Lung (tissue), 12 donors: ENCODE measurements around the gene LRRIQ1. TPM values are rescaled to one million over a fixed set of nuclear protein-coding genes. Genes with fewer than 3 reads are reported as not detected.

Experiments used
- ATAC-seq: fragments of 200-7000 bp; cut with Tn5 transposase; one replicate; pipeline ENCODE4 v1.9.1; 2020; ENCODE audit warnings: moderate number of reproducible peaks; ENCODE audit not compliant: insufficient read depth, low FRiP score
- DNase-seq, 3 donors: peaks; one replicate each; pipeline ENCODE4 v3.0.0-alpha.2; 2013 to 2017
- H3K27ac ChIP-seq, 2 donors: one replicate each; pipeline ENCODE4 v1.5.1; 2013; ENCODE audit warnings: mild to moderate bottlenecking in 2 of 2, moderate library complexity in 2 of 2, control low read depth in 1 of 2, inconsistent platforms in 1 of 2, low read depth in 1 of 2, low read length in 1 of 2
- H3K27me3 ChIP-seq, 3 donors: one replicate each; pipeline ENCODE4 v1.5.1; 2013; ENCODE audit warnings: low read length in 2 of 3; ENCODE audit not compliant: control insufficient read depth in 3 of 3, insufficient read depth in 3 of 3
- H3K36me3 ChIP-seq, 4 donors: one replicate each; pipeline ENCODE4 v1.5.1; 2013; ENCODE audit warnings: low read length in 4 of 4, mild to moderate bottlenecking in 1 of 4, moderate library complexity in 1 of 4; ENCODE audit not compliant: control insufficient read depth in 4 of 4, insufficient read depth in 4 of 4
- H3K4me1 ChIP-seq, 5 donors: one replicate each; pipeline ENCODE4 v1.5.1; 2013; ENCODE audit warnings: low read length in 5 of 5, mild to moderate bottlenecking in 2 of 5, moderate library complexity in 1 of 5; ENCODE audit not compliant: control insufficient read depth in 5 of 5, insufficient read depth in 5 of 5
- H3K4me3 ChIP-seq: one replicate; pipeline ENCODE4 v1.5.1; 2013; ENCODE audit warnings: mild to moderate bottlenecking, control low read depth, moderate library complexity
- H3K9ac ChIP-seq, 2 donors: one replicate each; pipeline ENCODE4 v1.5.1; 2013; ENCODE audit warnings: low read length in 2 of 2, control low read depth in 1 of 2; ENCODE audit not compliant: insufficient read depth in 1 of 2
- H3K9me3 ChIP-seq, 4 donors: one replicate each; pipeline ENCODE4 v1.5.1; 2013; ENCODE audit warnings: low read length in 3 of 4, mild to moderate bottlenecking in 1 of 4, moderate library complexity in 1 of 4; ENCODE audit not compliant: control insufficient read depth in 4 of 4, insufficient read depth in 3 of 4
- WGBS, 2 donors: extraction: QIAGEN DNeasy Blood & Tissue Kit; methylation state at CpG; one replicate each; pipeline ENCODE4 v1.1.7; 2013; 5-methylcytosine and 5-hydroxymethylcytosine counted together
- polyA plus RNA-seq, 2 donors: library from polyadenylated mRNA; stranded (reverse); fragments of 200-250 nt; gene quantifications; one replicate each; pipeline ENCODE4 v1.2.1, GENCODE V29; 2013
- total RNA-seq, 2 donors: library from RNA; depleted of rRNA in 1 of 2; stranded (reverse); fragments of >200 nt in 1 of 2; gene quantifications; one replicate each; pipeline ENCODE4 v1.2.1, GENCODE V29; 2014 to 2021
- TF ChIP-seq, protein P1 (sequence below): IDR thresholded peaks from 2 replicates; pipeline ENCODE4 v1.5.1; 2012; ENCODE audit warnings: mild to moderate bottlenecking; ENCODE audit errors: control extremely low read depth, extremely low read depth
- donor health status: control.
- donor health status: control.
- donor health status: Bipolar disorder and iron deficiency.
- donor health status: healthy.
- donor health status: DM: yes; HTN: yes; CAD: no.

The LRRIQ1 gene
- total and polyA plus RNA-seq, 4 donors: 3.4 to 33.2 (median 12.0) TPM

DNA sequence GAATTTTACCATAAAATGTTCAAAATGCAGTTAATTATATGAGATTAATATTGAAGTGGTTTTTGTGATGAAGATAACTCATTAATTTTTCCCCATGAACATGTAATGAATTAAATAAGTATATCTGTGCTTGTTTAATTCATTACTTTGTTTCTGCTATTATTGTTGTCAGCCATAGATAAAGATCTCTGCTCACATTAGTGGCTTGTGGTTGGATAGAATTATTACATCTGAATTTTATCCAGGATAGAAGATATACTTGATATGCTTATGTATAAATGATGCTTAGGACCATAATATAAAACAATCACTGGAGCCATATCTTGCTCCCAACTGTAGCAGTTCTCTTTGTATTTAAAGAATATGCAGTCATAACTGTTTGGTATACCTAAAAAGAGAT, 18.5 kb upstream of the LRRIQ1 start:
- no peak overlapping the region for H3K4me3 ChIP-seq
- H3K36me3 ChIP-seq: no peaks in the 10 kb centered on the region
- TF ChIP-seq, protein P1, sequence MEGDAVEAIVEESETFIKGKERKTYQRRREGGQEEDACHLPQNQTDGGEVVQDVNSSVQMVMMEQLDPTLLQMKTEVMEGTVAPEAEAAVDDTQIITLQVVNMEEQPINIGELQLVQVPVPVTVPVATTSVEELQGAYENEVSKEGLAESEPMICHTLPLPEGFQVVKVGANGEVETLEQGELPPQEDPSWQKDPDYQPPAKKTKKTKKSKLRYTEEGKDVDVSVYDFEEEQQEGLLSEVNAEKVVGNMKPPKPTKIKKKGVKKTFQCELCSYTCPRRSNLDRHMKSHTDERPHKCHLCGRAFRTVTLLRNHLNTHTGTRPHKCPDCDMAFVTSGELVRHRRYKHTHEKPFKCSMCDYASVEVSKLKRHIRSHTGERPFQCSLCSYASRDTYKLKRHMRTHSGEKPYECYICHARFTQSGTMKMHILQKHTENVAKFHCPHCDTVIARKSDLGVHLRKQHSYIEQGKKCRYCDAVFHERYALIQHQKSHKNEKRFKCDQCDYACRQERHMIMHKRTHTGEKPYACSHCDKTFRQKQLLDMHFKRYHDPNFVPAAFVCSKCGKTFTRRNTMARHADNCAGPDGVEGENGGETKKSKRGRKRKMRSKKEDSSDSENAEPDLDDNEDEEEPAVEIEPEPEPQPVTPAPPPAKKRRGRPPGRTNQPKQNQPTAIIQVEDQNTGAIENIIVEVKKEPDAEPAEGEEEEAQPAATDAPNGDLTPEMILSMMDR: no peak
- no peaks in the 10 kb centered on the region for H3K4me1 ChIP-seq
- no peak overlapping the region for H3K27ac ChIP-seq
- ATAC-seq (no peak), DNase-seq (no peak)
- no peaks in the 10 kb centered on the region for H3K27me3 ChIP-seq
- no peak overlapping the region for H3K9ac ChIP-seq
- H3K9me3 ChIP-seq: no peaks in the 10 kb centered on the region

DNA sequence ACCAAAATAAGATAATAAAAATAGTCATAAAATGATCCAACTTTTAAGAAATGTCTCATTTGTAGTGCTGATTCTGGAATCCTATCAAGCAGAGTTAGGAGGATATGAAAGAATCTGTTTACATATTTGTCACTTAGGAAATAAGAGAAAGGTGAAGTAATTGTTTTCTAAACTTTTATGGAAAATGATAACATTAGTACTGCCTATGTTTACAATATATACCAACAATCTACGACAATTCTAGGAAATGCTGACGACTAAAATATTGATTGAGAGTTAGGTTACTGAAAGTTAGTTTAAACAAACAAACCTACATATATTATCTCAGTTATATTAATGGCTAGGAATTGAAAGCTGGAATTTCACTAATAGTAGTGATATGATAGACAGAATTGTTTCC, 18.1 kb upstream of the LRRIQ1 start:
- H3K4me1 ChIP-seq: no peaks in the 10 kb centered on the region
- WGBS, 2 donors: 47 to 57% methylated on average over 2 of the region's 2 CpGs
- no peak overlapping the region for H3K27ac ChIP-seq
- ATAC-seq: no peak
- no peaks in the 10 kb centered on the region for H3K9me3 ChIP-seq
- TF ChIP-seq, protein P1: no peak
- no peaks in the 10 kb centered on the region for H3K27me3 ChIP-seq
- H3K4me3 ChIP-seq: no peak overlapping the region
- DNase-seq: no peak
- no peak overlapping the region for H3K9ac ChIP-seq
- no peaks in the 10 kb centered on the region for H3K36me3 ChIP-seq

DNA sequence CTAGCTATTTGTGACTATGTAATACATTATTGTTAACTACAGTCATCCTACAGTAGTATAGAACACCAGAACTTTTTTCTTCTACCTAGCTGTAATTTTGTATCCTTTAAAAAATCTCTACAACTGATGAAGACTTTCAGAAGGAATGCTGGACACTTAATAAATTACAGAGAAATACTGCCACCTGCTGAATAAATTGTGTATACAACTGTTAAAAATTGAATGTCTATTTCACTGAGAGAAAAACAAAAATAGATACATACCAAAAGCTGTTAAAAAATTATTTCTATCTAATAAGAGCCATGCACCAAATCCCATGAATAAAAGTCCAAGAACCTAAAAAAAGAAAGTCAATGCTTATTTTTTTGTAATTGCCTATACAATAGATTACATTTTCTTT, 6.7 kb upstream of the LRRIQ1 start:
- no peaks in the 10 kb centered on the region for H3K4me1 ChIP-seq
- H3K36me3 ChIP-seq: no peaks in the 10 kb centered on the region
- H3K9me3 ChIP-seq: no peaks in the 10 kb centered on the region
- no peak overlapping the region for H3K4me3 ChIP-seq
- ATAC-seq (no peak), DNase-seq (peak in 2 of 3 donors; percentile 46 to 47)
- TF ChIP-seq, protein P1: peak; percentile 1
- H3K27ac ChIP-seq: no peak overlapping the region
- H3K9ac ChIP-seq: no peak overlapping the region
- H3K27me3 ChIP-seq: peaks cover 0 to 3% (median 0%) of the 10 kb centered on the region in 3 donors

DNA sequence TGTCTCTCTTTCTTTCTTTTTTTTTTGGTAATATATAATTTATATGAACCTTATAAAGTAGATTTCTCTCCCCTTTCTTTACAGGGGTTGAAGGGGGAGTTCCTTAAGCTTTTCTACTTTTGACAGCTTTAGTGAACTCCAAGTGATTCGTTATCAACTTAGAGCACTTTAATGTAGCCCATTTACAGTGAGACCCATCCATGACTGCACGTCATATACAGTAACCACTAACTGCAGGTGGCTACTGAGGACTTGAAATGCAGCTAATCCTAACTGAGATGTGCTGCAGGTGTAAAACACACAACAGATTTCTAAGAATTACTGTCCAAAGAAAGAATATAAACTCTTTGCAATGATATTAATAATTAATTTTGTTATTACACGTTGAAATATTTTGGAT, 582 bp downstream of the LRRIQ1 start:
- Histone ChIP-seq H3K27ac (no peak overlapping the region), H3K36me3 (no peaks in the 10 kb centered on the region), H3K4me1 (no peaks in the 10 kb centered on the region), H3K9me3 (no peaks in the 10 kb centered on the region), H3K4me3 (no peak overlapping the region), H3K27me3 (peaks cover 0 to 5% (median 3%) of the 10 kb centered on the region in 3 donors), H3K9ac (peak overlapping the region; percentile 38 to 67)
- TF ChIP-seq, protein P1: no peak
- WGBS, 2 donors: 11% methylated on average over 3 of the region's 3 CpGs
- DNase-seq (peak in 2 of 3 donors; percentile 4 to 18), ATAC-seq (no peak)
